ENCODE data around the gene TEX22. TPM values are rescaled to one million over a fixed set of nuclear protein-coding genes. Genes with fewer than 3 reads are reported as not detected.

TEX22 gene
- total and polyA plus RNA-seq, 8 donors, result 0.96 to 3.0 (median 1.5) TPM

- no peaks in the 10 kb centered on the region for H3K4me1 ChIP-seq
- no peaks in the 10 kb centered on the region for H3K27me3 ChIP-seq
- TF ChIP-seq CTCF (IDR thresholded peaks at IDR 0.05), result no peak
- H3K4me3 ChIP-seq, result no peak overlapping the region
- ATAC-seq, result no peak
- peak in 1 of 4 donors; percentile 48 for DNase-seq
- H3K36me3 ChIP-seq, result peaks cover 0 to 40% of the 10 kb centered on the region in 2 donors
- H3K27ac ChIP-seq, result no peak overlapping the region
- intact Hi-C loops (cut with DNase I), result no loop called here
- no peaks in the 10 kb centered on the region for H3K9me3 ChIP-seq
These were observed 40.8 kb downstream of the TEX22 start for GRCh38 chr14:105439179-105439578.

DNA sequence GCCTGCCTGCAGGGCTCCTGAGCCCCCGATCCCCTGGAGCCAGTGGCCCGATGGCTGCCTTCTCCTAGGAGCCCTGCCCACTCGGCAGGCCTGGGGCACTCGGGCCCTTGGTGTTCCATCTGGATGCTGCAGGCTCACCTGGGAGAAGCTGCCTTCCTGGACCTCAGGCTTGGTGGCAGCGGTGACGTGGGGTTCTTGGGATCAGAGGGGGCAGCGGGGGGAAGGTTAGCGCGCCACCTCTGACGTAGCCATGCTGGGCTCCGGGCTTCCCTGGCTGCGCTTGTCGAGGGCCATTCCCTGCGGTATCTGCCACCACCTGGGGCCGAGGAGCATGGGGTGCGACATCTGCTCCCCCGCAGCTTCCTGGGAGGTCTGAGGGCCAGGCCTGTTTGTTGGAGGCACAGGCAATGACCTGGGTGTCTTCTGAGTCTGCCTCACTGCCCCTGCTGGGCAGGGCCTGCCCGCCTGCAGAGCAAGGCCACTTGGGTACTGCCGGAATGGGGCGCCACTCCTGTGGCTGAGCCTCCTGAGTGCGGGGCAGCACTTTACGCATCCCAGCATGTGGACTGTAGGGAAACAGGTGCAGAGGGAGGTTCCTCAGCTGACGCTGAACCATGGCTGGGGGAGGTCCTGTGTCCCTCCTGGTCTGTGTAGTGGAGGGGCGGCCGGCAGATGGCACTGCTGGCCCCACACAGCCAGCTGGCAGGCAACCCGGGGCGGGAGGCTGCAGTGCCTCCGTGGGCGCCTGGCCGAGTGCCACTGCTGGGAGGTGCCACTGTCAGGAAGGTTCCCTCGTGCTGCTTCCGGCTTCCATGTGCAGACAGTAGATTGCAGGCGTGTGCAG is 41.6 kb downstream of the TEX22 start:
- H3K36me3 ChIP-seq, result peaks cover 0 to 40% of the 10 kb centered on the region in 2 donors
- no peaks in the 10 kb centered on the region for H3K9me3 ChIP-seq
- ATAC-seq, result no peak
- H3K27ac ChIP-seq, result no peak overlapping the region
- H3K4me1 ChIP-seq, result no peaks in the 10 kb centered on the region
- H3K27me3 ChIP-seq, result no peaks in the 10 kb centered on the region
- no peak for TF ChIP-seq CTCF (IDR thresholded peaks at IDR 0.05)
- peak in 1 of 4 donors; percentile 72 for DNase-seq
- H3K4me3 ChIP-seq, result no peak overlapping the region
- intact Hi-C loops (cut with DNase I), result no loop called here

- intact Hi-C loops (cut with DNase I), result no loop called here
- no peak for ATAC-seq
These were observed 42.2 kb downstream of the TEX22 start for GRCh38 chr14:105440554-105440900.

GRCh38 chr14:105440992-105441391 is 42.7 kb downstream of the TEX22 start:
- H3K4me3 ChIP-seq, result no peak overlapping the region
- ATAC-seq (no peak), DNase-seq (no peak)
- no peaks in the 10 kb centered on the region for H3K4me1 ChIP-seq
- intact Hi-C loops (cut with DNase I), result no loop called here
- no peak for TF ChIP-seq CTCF (IDR thresholded peaks at IDR 0.05)
- H3K9me3 ChIP-seq, result no peaks in the 10 kb centered on the region
- no peak overlapping the region for H3K27ac ChIP-seq
- no peaks in the 10 kb centered on the region for H3K27me3 ChIP-seq
- peaks cover 0 to 43% of the 10 kb centered on the region in 2 donors for H3K36me3 ChIP-seq

More at GRCh38 chr14:105440554-105440900, 42.2 kb downstream of the TEX22 start:
- no peak for TF ChIP-seq CTCF (IDR thresholded peaks at IDR 0.05)
- no peak overlapping the region for H3K4me3 ChIP-seq
- peaks cover 0 to 40% of the 10 kb centered on the region in 2 donors for H3K36me3 ChIP-seq
- H3K27me3 ChIP-seq, result no peaks in the 10 kb centered on the region
- no peak overlapping the region for H3K27ac ChIP-seq
- no peaks in the 10 kb centered on the region for H3K9me3 ChIP-seq
- H3K4me1 ChIP-seq, result no peaks in the 10 kb centered on the region
- DNase-seq, result no peak

DNA sequence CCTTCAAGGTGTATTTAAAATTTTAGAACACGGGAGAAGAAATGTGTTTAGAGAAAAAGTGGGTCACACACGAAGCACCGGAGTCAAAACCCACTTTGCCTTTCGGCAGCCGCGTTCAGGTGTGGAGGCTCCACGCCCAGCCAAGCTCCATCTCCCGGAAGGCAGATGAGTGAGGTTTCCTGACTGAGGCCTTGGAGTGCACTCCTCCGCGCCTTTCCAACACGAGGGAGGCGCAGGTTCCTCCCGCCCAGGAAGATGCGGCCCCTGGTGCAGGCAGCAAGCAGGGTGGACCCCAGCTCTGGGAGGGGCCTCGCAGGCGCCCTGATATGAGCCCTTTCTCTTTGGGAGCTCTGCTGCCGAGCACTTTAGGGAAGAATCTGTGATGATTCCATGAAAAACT is 43.8 kb downstream of the TEX22 start:
- no peak for ATAC-seq
- H3K27ac ChIP-seq, result no peak overlapping the region
- peaks cover 0 to 47% of the 10 kb centered on the region in 2 donors for H3K36me3 ChIP-seq
- H3K27me3 ChIP-seq, result no peaks in the 10 kb centered on the region
- no peaks in the 10 kb centered on the region for H3K9me3 ChIP-seq
- TF ChIP-seq CTCF (IDR thresholded peaks at IDR 0.05), result no peak
- no peaks in the 10 kb centered on the region for H3K4me1 ChIP-seq
- no peak overlapping the region for H3K4me3 ChIP-seq
- DNase-seq, result peak in 1 of 4 donors; percentile 50
- intact Hi-C loops (cut with DNase I), result no loop called here

All from left lung (tissue), 10 donors.